Measurements from ENCODE around the gene SPIRE1.

Gene SPIRE1

DNA sequence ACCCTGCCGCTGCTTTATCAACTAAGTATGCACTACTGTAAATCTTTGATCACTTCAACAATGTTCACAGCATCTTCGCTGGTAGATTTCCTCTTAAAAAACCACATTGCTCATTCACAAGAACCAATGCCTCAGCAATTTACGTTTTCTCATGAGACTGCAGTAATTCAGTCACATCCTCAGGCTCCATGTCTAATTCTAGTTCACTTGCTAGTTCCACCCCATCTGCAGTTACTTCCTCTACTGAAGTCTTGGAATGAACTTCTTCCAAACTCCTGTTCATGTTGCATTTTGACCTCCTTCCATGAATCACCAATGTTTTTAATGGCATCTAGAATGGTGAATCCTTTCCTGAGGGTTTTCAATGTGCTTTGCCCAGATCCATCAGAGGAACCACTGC, 214.4 kb downstream of the SPIRE1 start:
- DNase-seq (ENCODE audit: low read depth), result no peak

DNA sequence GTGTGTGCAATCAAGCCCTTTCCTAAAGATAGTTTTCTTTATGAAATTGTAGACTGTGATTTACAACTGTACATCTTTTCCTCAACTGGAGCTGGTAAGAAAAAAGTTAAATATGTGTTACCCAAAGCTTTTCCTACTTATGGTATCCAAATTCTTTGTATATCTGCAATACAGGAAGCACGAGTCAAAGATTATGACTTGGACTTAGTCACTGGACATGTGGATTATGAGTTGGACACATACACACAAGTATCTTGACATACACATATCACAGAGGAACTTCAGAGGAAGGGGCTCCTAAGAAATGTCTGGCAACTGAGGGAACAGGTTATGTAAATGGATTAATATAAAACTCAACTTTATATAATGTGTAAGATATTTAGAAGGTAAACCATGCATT, 215.0 kb downstream of the SPIRE1 start:
- peak; percentile 30 for DNase-seq (ENCODE audit: low read depth)

DNA sequence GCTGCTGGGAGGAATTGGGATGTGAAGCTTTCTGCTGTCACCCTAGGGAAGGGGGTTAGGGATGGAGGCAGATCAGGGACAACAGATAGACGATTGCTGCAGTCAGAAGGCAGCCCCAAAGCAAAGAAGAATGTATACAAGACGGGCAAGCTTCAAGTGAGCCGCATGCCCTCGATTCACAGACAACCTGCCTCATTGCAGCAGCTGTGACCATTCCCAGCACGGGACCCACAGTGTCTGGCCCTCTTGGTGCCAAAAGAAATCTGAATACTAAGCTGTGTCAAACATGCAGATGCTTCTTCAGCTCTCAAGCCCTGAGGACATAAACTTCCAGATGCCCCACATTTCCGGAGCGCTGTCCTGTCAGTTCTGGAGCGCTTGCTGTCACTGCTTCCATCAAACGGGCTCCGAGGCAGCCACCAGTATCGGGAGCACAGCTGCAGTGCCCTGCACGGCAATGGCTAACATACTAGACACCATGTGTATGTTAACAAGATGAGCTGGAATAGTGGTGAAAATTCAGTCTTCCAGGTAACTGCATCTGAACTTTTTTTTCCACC, 216.4 kb downstream of the SPIRE1 start:
- DNase-seq (ENCODE audit: low read depth), result no peak

DNA sequence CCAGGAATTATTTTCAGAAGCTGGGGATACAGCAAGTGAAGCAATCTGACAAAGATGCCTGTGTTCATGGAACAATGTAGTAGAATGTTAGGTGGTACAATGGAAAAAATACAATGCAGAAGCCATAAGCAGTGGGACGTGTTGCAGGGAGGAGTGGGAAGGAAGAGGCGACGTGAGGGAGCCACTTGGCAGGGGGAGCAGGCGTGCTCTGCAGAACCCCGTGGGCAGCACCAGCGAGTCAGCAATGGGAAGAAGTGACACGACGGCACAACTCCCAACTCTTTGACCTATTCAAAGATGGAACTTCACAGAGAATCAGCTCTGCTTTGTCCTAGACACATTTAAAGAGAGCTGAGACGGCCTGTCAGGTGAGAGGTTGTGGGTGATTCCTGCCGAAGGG, 219.7 kb downstream of the SPIRE1 start:
- no peak for DNase-seq (ENCODE audit: low read depth)

DNA sequence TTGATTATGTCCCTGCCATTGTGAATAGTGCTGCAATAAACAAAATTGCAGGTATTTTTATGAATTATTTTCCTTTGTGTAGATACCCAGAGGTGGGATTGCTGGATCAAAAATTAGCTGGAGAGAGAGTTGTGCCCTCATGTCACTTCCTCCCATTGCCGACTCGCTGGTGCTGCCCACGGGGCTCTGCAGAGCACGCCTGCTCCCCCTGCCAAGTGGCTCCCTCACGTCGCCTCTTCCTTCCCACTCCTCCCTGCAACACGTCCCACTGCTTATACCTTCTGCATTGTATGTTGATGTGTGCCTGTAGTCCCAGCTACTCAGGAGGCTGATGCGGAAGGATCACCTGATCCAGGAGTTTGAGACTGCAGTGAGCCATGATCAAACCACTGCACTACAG, 222.0 kb downstream of the SPIRE1 start:
- DNase-seq (ENCODE audit: low read depth), result no peak

DNA sequence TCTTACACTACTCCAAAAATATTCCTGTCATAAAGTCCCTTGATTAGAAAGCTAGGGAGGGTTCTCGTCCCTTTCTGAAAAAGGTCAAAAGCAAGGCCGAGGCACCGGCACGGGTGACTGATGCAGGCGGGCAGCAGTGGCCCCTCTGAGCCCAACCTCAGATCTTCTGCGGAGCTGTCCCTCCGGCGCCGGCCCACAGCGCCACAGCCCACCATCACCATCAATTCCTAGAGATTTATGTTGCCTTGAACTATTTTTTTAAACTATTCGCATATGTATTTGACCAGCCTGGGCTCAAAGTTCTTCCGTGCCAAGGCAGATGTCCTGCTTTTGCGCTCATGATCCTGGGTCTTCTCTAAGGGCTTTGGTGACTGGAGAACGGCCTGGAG, 223.4 kb downstream of the SPIRE1 start:
- no peak for DNase-seq (ENCODE audit: low read depth)

DNA sequence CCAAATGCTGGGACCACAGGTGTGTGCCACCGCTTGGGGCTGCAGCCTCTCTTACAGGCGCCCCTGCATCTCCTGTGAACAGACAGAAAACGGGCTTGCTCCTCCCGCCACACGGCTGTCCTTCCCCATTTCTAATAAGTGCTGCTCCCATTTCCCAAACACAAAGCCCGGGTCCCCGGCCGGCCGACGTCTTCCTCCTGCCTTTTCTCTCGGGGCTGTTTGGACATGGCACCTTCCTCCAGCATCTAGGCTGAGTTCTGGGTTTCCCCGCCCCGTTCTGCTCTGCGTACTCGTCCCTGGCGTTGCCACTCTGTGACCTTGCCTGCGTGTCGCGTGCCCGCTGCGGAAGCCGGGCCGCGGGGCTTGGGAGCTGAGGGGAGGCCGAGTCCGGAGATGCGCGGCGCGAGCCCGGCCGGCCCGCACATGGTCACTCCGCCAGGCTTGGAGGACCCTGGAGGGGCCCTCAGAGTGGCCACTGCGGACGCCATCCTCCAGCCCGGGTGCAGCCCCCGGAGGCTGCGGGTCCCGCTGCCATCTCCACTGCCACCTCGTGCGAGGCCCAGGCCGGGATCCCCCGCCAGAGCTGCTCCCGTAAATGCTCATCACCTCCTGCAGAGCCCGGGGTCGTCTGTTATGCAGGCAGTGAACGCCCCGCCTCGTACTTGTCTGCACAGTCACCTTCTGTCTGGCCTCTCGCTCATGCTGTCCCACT, 223.9 kb downstream of the SPIRE1 start:
- DNase-seq (ENCODE audit: low read depth), result no peak

DNA sequence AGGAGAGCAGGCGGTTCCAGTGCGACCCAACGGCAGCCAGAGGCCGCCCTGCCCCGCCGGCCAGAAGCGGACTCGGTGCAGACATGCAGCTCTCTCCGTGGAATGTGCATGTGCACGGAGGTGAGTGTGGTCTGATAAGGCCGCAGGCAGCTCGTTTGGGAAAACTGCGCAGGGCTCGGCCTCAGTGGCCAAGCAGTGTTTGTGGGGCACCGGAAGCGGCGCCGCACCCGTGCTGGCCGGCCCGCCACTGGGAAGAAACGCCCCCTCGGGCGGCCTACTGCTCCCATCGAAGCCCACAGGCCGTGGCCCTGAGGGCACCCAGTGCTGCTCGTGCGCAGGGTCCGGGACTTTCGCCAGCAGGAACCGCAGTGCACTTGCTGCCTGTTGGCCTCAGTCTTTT, 225.0 kb downstream of the SPIRE1 start:
- no peak for DNase-seq (ENCODE audit: low read depth)

DNA sequence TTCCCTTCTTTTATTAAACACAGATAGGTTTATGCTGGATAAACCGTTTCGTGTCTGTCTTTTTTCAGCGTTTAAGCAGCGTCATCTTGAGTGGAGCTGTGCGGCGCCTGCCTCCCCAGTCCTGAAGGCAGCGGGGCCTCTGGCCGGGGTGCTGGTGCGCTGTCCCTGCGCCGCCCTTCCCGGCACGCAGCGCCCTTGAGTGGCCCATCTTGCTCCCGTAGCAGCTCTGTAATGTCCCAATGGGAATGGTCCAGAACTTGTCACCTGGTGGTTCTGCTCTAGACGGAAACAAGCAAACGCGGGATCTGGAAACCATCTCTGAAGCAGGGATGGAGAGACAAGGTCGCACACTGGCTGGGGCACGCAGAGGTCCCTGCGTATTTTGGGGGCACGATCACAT, 225.7 kb downstream of the SPIRE1 start:
- DNase-seq (ENCODE audit: low read depth), result no peak

DNA sequence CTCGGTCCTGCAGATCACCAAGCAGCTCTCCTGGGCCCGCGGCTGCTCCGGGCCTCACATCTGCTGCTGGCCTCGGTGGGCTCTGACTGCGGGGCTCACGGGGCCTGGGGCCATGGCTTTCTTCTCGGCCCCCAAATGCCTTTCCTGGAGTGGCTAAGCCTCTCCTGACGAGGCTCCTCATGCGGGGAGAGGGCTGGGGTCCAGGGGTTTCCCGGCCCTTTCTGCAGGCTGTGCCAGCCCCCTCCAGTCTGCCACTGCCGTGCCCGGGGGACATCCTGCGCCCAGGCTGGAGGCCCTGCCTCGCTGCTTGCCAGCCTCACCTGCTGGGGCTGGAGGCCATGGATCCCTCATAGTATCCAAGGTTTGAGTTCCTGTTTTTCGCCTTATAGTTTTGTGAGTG, 226.3 kb downstream of the SPIRE1 start:
- no peak for DNase-seq (ENCODE audit: low read depth)

DNA sequence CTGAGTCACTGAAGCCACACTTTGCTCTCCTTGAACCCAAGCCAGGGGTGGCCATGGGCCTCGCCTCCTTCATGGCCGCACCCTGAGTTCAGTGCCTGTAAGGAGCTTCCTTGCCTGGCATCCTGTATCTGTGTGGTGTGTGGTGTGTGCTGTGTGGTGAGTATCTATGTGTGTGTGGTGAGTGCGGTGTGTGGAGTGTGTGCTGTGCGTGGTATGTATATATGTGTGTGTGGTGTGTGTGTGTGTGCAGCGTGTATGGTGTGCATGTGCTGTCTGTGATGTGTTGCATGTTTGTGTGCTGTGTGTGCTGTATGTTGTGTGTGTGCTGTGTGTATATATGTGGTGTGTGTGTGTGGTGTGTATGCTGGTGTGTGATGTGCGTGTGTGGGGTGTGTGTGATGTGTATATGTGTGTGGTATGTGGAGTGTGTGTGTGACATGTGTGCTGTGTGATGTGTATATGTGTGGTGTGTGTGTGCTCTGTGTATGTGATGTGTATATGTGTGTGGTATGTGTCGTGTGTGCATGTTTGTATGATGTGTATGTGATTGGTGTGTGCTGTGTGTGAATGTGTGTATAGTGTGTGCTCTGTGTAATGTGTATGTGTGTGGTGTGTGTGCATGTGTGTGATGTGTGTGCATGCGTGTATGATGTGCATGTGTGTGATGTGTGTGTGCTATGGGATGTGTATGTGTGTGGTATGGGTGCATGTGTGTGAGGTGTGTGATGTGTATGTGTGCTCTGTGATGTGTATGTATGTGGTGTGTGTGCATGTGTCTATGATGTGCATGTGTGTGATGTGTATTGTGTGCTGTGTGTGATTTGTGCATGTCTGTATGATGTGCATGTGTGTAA, 227.5 kb downstream of the SPIRE1 start:
- DNase-seq (ENCODE audit: low read depth), result no peak

DNA sequence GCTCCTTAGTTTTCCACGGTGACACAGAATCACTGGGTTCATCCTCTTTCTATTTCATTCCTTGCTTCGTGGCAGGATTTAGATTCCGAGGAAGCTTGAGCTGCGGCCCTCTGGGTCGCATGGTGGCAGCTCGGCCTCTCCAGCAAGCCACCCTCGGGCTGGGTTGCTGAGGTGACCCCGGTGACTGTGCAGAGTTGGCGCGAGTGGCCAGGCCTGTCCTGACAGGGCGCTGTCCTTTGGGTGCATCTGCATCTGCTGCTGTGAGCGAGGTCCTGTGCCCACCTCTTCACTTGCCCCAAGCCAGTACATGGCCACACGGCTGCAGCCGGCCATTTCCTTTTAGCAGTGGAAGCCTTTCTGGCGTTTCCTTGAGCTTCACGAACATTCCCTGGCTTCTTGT, 228.4 kb downstream of the SPIRE1 start:
- DNase-seq (ENCODE audit: low read depth), result no peak

DNA sequence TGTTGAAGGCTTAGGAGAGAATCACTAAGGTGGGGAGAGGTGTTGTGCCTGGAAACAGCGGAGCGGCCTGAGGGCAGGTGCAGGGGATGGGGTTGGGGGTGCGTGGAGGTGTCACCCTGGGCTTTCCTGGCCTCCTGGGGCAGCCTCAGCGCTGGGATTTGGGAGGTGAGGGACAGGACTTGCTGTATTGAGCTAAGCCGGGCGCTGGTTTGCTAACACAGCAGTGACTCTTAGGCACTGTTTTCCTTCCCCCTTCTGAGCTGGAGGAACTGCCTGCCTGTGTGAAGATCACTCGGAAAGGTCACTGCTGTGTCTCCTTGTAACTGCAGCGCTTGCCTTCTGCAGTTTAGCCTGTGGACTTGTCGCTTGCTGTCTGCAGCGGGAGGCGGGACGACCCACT, 229.0 kb downstream of the SPIRE1 start:
- no peak for DNase-seq (ENCODE audit: low read depth)

DNA sequence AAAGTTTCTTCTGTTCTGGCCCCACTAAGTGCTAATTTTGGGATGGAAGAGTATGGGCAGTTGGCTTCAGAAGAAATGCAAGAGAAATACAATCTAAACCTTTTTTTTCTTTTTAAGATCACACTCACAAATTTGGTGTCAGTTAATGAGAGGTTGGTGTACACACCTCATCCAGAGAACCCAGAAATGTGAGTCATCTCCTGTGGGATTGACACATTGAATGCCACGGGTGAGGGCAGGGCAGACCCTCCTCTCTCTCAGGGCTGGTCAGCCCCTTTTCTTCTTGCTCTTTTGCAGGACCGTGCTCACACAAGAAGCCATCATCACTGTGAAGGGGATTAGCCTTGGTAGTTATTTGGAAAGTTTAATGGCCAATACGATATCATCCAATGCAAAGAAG, 231.0 kb downstream of the SPIRE1 start:
- DNase-seq (ENCODE audit: low read depth), result no peak

DNA sequence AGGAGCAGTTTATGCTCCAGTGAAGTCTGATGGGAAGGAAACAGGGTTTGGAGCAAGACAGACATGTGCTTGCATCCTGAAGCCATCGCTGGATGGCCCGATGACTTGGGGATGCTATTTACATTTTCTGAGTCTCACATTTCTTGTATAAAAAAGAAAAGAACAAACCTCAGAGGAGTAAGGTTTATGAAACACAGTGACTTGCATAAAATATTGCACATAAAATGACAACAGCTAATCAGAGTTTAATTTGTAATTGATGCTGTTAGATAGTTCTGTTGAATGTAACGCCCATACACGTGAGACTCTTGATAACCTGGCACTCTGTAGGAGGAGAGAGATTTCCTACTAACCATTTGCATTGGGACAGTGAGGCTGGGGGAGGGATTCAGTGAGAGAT, 233.7 kb downstream of the SPIRE1 start:
- DNase-seq (ENCODE audit: low read depth), result no peak

DNA sequence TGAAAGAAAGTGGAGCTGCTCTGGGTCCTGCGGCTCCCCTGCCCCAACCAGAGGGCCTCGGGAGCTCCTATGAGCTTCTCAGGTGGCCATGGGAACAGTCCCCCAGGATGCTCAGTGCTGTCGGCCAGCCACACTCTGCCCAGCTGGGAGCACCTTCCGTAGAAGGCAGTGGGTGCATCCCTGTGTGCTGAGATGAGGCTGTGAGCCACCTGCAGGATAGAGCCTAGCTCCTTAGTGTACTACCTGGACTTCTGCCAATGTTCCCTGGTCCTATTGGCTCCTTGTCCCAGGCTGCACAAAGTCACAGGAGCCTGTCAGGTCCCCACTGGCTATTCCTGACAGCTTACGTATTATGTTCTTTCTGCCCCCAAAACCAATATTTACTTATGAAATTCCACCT, 234.1 kb downstream of the SPIRE1 start:
- no peak for DNase-seq (ENCODE audit: low read depth)

DNA sequence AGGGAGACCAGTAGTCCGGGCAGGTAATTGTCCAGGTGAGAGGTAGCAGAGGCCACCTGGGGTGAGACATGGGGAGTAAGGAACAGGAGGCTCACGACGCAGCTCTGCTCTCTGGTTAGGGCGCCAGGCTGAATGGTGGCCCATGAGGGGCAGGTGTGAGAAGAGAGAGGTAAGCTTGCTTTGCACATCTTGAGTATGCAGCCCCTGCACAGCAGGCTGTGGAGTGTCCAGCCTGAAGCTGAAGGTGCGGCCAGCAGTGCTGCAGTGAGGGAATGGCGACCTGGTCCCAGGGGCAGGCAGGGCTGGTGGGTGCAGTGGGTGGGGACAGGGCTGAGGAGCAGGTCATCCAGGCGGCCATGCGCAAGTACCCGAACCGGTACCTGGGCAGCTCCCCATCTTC, 234.5 kb downstream of the SPIRE1 start:
- DNase-seq (ENCODE audit: low read depth), result no peak

DNA sequence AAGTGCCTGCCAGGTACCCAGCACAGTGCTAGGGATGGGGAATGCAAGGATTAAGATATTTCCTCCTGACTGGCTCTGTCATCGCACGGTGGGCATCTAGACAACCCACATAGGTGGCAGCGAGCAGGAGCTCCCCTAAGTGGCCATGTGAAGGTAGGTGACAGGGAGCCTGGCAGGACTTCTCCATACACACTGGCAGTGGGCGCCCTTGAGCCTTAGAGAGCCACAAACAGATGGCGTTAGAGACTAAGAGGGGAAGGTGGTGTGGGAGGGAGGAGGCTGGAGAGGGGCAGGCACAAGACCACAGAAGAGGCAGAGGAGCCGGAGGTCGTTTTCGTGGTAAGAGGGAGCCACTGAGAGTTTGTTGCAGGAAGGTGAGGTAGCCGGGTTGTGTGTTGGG, 235.0 kb downstream of the SPIRE1 start:
- DNase-seq (ENCODE audit: low read depth), result no peak

DNA sequence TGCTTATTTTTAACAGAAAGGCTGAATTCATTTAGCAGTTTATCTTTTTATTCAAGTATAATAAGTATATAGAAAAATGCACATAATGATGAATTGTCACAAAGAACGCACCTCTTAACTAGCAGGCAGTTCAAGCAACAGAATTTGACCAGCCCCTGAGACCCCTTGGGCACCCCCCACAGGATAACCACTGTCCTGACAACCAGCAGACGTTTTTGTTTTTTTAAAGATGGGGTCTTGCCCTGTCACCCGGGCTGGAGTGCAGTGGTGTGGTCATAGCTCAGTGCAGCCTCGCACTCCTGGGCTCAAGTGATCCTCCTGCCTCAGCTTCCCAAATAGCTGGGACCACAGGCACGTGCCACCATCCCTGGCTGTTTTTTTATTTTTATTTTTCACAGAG, 236.2 kb downstream of the SPIRE1 start:
- DNase-seq (ENCODE audit: low read depth), result no peak

DNA sequence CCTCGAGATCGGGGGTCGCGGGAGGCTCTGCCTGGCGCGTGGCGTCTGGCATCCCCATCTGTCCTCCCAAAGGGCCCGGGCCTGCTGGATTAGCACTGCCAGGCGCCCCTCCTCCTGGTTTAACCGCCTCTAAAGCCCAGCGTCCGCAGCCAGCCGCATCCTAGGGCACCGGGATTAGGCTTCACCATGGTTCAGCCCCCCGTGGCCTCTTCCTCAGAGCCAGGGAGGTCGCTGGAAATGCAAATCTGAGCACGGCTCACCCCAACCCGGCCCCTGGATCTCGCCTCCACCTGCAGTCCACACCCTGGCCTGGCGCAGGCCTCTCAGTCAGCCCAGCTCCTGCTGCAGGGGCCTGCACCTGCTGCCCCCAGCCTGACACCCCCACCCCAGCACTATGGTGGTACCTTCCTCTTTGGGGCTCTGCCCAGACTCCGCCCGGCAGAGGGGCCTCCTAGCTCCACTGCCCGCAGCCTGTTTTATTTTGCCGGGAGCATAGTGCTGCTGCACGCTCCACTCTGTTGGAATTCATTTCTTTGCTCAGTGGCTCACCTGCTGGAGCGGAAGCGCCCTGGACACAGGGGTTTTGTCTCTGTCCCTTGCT, 237.0 kb downstream of the SPIRE1 start:
- no peak for DNase-seq (ENCODE audit: low read depth)

DNA sequence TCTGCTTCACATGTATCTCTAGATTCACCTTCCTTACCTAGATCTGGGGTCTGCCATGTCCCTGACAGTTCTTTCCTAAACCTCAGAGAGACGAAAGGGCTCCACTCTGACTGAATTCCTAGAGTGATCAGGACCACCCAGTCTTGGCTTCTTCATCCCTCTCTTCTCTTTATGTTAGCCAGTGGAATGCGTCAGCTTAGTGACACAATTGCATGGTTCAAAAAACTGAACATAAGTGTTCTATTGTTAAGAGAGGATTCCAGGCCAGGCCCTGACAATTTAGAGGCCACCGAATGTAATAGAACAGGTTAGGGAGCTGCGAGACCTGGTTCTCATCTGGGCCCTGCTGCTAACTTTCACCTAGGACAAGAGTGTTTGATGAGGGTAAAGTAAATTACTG, 240.2 kb downstream of the SPIRE1 start:
- DNase-seq (ENCODE audit: low read depth), result no peak

DNA sequence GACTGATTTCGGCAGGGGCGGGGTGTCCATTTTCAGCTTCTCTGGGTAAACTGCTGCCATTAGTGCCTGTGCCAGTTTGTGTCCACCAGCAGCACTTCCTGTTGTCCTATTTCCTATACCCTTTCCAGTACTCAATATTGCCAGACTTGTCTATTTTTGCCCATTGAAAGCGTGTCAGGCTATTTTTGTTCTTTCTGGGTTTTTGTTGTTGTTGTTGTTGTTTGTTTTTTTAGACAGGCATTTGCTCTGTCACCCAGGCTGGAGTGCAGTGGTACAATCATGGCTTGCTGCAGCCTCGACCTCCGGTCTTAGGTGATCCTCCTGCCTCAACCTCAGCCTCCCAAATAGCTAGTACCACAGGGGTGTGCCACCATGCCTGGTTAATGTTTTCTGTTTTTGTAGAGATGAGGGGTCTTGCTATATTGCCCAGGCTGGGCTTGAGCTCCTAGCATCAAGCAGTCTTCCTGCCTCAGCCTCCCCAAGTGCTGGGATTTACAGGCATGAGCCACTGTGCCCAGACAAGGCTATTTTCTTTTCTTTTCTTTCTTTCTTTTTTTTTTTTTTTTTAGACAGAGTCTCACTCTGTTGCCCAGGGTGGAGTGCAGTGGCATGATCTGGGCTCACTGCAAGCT, 241.7 kb downstream of the SPIRE1 start:
- no peak for DNase-seq (ENCODE audit: low read depth)

DNA sequence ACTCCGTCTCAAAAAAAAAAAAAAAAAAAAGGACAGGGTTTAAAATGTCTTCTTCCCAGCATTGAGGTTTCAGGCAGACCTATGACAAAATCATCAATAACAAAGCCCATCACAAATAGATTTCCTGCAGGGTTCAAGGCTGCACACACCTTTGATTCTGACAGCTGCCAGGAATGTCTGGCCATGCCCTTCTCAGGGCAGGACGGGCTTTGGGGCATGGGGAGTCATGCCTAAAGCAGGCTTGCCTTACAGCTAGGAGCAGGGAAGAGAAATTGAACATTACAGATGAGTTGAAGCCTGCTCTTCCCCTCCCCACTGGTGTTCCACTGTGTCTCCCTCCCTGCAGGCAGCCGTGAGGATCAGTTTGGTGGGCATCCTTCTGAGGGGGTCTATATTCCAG, 246.5 kb downstream of the SPIRE1 start:
- no peak for DNase-seq (ENCODE audit: low read depth)
